Measurements from ENCODE around the gene WASHC2C.
"Not testable (repeated sequence)": the region's sequence is repeated elsewhere in the genome, so short reads cannot be mapped to it uniquely, and the experiment has no call there.

GRCh38 chr10:45761622-45762021 is 34.6 kb downstream of the WASHC2C start:
- not testable (repeated sequence) for TF ChIP-seq CTCF (IDR thresholded peaks at IDR 0.05; ENCODE audit: poor library complexity, severe bottlenecking); POLR2AphosphoS5 (IDR thresholded peaks at IDR 0.05); MXI1 (conservative IDR thresholded peaks at IDR 0.05; ENCODE audit: poor library complexity, severe bottlenecking); EZH2 (IDR thresholded peaks at IDR 0.05; ENCODE audit: borderline replicate concordance, insufficient read depth, low read length, poor library complexity, severe bottlenecking); EP300 (conservative IDR thresholded peaks at IDR 0.05; ENCODE audit: poor library complexity, severe bottlenecking); TAF1 (IDR thresholded peaks at IDR 0.05; ENCODE audit: low read depth); RAD21 (conservative IDR thresholded peaks at IDR 0.05)
